ENCODE data around the gene TMEM165.

The TMEM165 gene

DNA sequence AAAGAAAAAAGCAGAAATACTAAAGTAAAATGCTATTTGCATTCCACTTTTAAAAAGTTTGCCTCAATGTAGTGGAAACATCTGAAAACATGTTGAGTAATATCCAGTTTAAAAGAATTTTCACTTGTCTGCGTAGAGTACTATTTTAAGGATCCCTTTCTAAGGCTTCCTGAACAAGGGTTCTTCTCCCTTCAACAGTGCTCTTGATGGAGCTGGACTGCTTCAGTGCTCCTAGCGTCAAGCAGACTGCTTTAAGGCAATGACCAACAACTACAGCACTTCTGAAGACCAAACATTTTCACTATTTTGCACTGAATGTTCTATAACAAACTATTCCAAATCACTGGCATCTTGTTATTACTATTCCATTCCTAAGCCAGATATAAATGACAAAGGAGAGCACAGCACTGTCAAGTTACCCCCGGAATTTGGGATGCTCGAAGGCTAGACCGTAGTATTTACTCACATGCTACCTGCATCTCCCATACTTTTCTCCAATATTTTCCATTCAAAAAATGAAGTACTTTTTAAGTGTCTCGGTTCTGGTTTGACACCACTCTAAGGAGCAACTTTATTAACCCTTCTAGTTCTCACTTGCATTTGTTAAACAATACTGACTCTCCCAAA lies 36.1 kb downstream of the TMEM165 start:
- Histone ChIP-seq H3K27ac (ENCODE audit: low read depth, low read length) (no peak overlapping the region), H2AFZ (ENCODE audit: low read depth, low read length, severe bottlenecking) (no peak overlapping the region), H3K9me3 (ENCODE audit: insufficient read depth, low read length) (no peaks in the 10 kb centered on the region), H3K9me2 (replicated peaks; ENCODE audit: insufficient read depth, low read length) (no peaks in the 10 kb centered on the region), H3K79me2 (ENCODE audit: insufficient read depth, low read length) (no peaks in the 10 kb centered on the region), H3K27me3 (ENCODE audit: low read length) (no peaks in the 10 kb centered on the region), H3F3A (ENCODE audit: insufficient read depth) (peaks cover 4% of the 10 kb centered on the region; the same call in 1 of the 2 replicates), H3K4me3 (ENCODE audit: insufficient read depth, low read length, poor library complexity, severe bottlenecking) (no peak overlapping the region), H3K4me2 (ENCODE audit: low read depth, low read length, poor library complexity, severe bottlenecking) (no peak overlapping the region), H3K36me3 (ENCODE audit: low read length) (peaks cover 3% of the 10 kb centered on the region; the same call in 1 of the 2 replicates), H3K9ac (ENCODE audit: low read length) (no peak overlapping the region), H4K20me1 (ENCODE audit: low read depth, low read length) (no peaks in the 10 kb centered on the region)
- TF ChIP-seq, protein P1, sequence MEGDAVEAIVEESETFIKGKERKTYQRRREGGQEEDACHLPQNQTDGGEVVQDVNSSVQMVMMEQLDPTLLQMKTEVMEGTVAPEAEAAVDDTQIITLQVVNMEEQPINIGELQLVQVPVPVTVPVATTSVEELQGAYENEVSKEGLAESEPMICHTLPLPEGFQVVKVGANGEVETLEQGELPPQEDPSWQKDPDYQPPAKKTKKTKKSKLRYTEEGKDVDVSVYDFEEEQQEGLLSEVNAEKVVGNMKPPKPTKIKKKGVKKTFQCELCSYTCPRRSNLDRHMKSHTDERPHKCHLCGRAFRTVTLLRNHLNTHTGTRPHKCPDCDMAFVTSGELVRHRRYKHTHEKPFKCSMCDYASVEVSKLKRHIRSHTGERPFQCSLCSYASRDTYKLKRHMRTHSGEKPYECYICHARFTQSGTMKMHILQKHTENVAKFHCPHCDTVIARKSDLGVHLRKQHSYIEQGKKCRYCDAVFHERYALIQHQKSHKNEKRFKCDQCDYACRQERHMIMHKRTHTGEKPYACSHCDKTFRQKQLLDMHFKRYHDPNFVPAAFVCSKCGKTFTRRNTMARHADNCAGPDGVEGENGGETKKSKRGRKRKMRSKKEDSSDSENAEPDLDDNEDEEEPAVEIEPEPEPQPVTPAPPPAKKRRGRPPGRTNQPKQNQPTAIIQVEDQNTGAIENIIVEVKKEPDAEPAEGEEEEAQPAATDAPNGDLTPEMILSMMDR (IDR thresholded peaks at IDR 0.05; ENCODE audit: insufficient read depth, low read length, poor library complexity, severe bottlenecking): no peak
- TF ChIP-seq EZH2phosphoT487 (conservative IDR thresholded peaks at IDR 0.05; ENCODE audit: low read length): no peak

DNA sequence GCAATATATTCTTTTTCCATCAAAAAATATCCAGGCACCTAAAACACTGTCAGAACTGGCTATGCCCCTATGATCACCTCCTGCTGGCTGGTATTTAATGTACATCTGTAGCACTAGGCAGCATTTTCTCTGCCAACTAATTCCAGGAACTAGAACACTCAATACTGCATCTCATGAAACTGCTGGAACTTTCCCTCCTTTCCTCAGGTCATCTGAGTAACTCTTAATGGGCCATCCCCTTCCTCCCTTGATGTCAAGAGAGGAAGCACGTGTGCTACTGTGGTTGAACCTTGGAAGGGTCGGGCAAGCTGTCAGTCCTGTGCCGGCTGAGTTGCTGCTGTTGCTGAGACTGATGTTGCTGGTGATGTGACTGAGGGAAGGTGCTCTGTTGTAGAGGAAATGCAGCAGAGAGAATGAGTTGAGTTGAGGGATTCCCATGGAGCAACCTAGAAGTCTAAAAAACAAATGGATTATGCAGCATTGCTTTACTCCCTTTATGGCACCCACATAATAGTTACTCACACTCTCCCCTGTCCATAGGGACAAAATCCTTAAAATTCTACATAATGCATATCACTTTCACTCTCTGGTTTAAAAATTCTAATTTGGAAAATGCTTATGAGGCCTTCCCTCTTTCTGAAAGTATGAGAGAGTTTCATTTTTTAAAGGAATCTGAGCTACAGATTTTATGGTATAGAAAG lies 39.5 kb downstream of the TMEM165 start:
- Histone ChIP-seq H3K27me3 (ENCODE audit: low read length) (no peaks in the 10 kb centered on the region), H4K20me1 (ENCODE audit: low read depth, low read length) (no peaks in the 10 kb centered on the region), H3K9ac (ENCODE audit: low read length) (no peak overlapping the region), H3K4me3 (ENCODE audit: insufficient read depth, low read length, poor library complexity, severe bottlenecking) (no peak overlapping the region), H2AFZ (ENCODE audit: low read depth, low read length, severe bottlenecking) (no peak overlapping the region), H3K27ac (ENCODE audit: low read depth, low read length) (no peak overlapping the region), H3K9me3 (ENCODE audit: insufficient read depth, low read length) (no peaks in the 10 kb centered on the region), H3K4me2 (ENCODE audit: low read depth, low read length, poor library complexity, severe bottlenecking) (no peak overlapping the region), H3K79me2 (ENCODE audit: insufficient read depth, low read length) (no peaks in the 10 kb centered on the region), H3F3A (ENCODE audit: insufficient read depth) (peaks cover 2% of the 10 kb centered on the region; the same call in 1 of the 2 replicates), H3K9me2 (replicated peaks; ENCODE audit: insufficient read depth, low read length) (no peaks in the 10 kb centered on the region), H3K36me3 (ENCODE audit: low read length) (0 out of 2 replicates have a peak, but pooled peaks cover 3% of the 10 kb centered on the region)
- TF ChIP-seq, protein P1 (IDR thresholded peaks at IDR 0.05; ENCODE audit: insufficient read depth, low read length, poor library complexity, severe bottlenecking): no peak
- TF ChIP-seq EZH2phosphoT487 (conservative IDR thresholded peaks at IDR 0.05; ENCODE audit: low read length): no peak

DNA sequence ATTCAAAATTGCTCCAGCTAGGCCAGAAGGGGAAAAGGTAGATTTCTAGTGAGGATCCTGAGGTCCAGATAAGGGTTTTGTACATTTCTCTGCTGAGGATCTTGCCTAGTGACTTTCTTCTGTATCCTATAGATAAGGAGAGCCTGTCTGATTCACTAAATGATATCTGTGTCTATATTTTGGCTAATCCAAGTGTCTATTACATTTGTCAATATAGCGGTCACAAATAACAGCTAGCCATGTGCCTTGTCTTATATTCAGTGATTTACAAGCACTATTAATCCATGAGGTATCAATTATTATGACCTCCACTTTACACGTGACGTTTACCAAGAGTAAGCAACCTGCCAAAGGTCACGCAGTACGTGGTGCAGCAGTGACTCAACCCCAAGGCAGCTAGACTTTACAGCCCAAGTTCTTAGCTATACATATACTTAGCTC lies 41.6 kb downstream of the TMEM165 start:
- H3K4me3 ChIP-seq (ENCODE audit: insufficient read depth, low read length, poor library complexity, severe bottlenecking): no peak overlapping the region
- no peak overlapping the region for H3K4me2 ChIP-seq (ENCODE audit: low read depth, low read length, poor library complexity, severe bottlenecking)
- no peak for TF ChIP-seq EZH2phosphoT487 (conservative IDR thresholded peaks at IDR 0.05; ENCODE audit: low read length)
- H4K20me1 ChIP-seq (ENCODE audit: low read depth, low read length): no peaks in the 10 kb centered on the region
- H3K36me3 ChIP-seq (ENCODE audit: low read length): no peaks in the 10 kb centered on the region
- H3F3A ChIP-seq (ENCODE audit: insufficient read depth): no peaks in the 10 kb centered on the region
- no peak overlapping the region for H3K9ac ChIP-seq (ENCODE audit: low read length)
- H3K27me3 ChIP-seq (ENCODE audit: low read length): no peaks in the 10 kb centered on the region
- no peaks in the 10 kb centered on the region for H3K9me3 ChIP-seq (ENCODE audit: insufficient read depth, low read length)
- no peaks in the 10 kb centered on the region for H3K9me2 ChIP-seq (replicated peaks; ENCODE audit: insufficient read depth, low read length)
- no peak overlapping the region for H3K27ac ChIP-seq (ENCODE audit: low read depth, low read length)
- no peaks in the 10 kb centered on the region for H3K79me2 ChIP-seq (ENCODE audit: insufficient read depth, low read length)
- no peak overlapping the region for H2AFZ ChIP-seq (ENCODE audit: low read depth, low read length, severe bottlenecking)

DNA sequence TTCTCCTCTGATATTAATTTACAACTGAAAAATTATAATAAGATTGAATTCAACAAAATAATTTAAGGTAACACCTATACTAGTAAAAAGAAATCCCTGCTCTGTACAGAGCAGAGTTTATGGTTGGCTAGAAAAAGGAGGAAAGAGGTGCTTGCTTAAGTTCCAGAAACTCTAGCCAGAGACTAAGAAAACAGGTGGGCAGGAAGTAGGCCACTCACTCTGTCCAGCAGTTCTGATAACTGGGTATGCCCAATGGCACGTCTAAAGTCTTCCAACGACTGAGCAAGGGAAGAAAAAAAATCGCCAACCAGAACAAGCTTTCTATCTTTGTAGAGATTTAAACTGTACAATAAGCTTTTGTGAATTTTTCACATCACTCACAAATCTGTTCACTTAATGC lies 42.1 kb downstream of the TMEM165 start:
- Histone ChIP-seq H3K79me2 (ENCODE audit: insufficient read depth, low read length) (no peaks in the 10 kb centered on the region), H3K4me2 (ENCODE audit: low read depth, low read length, poor library complexity, severe bottlenecking) (no peak overlapping the region), H3K9ac (ENCODE audit: low read length) (no peak overlapping the region), H2AFZ (ENCODE audit: low read depth, low read length, severe bottlenecking) (no peak overlapping the region), H3K4me3 (ENCODE audit: insufficient read depth, low read length, poor library complexity, severe bottlenecking) (no peak overlapping the region), H3K27me3 (ENCODE audit: low read length) (no peaks in the 10 kb centered on the region), H3F3A (ENCODE audit: insufficient read depth) (no peaks in the 10 kb centered on the region), H3K27ac (ENCODE audit: low read depth, low read length) (no peak overlapping the region), H4K20me1 (ENCODE audit: low read depth, low read length) (no peaks in the 10 kb centered on the region), H3K9me3 (ENCODE audit: insufficient read depth, low read length) (no peaks in the 10 kb centered on the region), H3K9me2 (replicated peaks; ENCODE audit: insufficient read depth, low read length) (no peaks in the 10 kb centered on the region), H3K36me3 (ENCODE audit: low read length) (no peaks in the 10 kb centered on the region)
- TF ChIP-seq, protein P1 (IDR thresholded peaks at IDR 0.05; ENCODE audit: insufficient read depth, low read length, poor library complexity, severe bottlenecking): no peak
- no peak for TF ChIP-seq EZH2phosphoT487 (conservative IDR thresholded peaks at IDR 0.05; ENCODE audit: low read length)
